Heart left ventricle (tissue), 13 donors: ENCODE measurements around the gene PDE4DIP.
"Not testable (repeated sequence)": the region's sequence is repeated elsewhere in the genome, so short reads cannot be mapped to it uniquely, and the experiment has no call there.

Source experiments
- CTCF ChIP-seq, 12 donors: fragments of 200-600 bp; sonication (generic) in 4 of 12; IDR thresholded peaks; one replicate each; pipeline versions ENCODE4 v1.5.0 to v1.8.0; 2018 to 2022; ENCODE audit warnings: antibody characterized with exemption in 12 of 12, mild to moderate bottlenecking in 5 of 12
- POLR2A ChIP-seq, 2 donors: fragments of 450-650 bp; IDR thresholded peaks; one replicate each; pipeline ENCODE4 v1.6.1; 2017; ENCODE audit warnings: antibody characterized with exemption in 2 of 2, mild to moderate bottlenecking in 2 of 2, moderate library complexity in 2 of 2
- donor health status: ischemic (EF 13 %, LVEDD 7.1; RV severe dilation, severe dysfunction).
- donor health status: DM: no; HTN: yes; CAD: no.
- donor health status: DM: no; HTN: no; CAD: no.
- donor health status: ischemic (EF 25% LVEDD 6.9; RV normal size, moderate dysfunction).
- donor health status: ischemic (EF 25% LVEDD 5.7; RV mildly dilated, moderate dysfunction).
- donor health status: ischemic (EF 35%, LVEDD 5.7; RV mildly dilated, moderate dysfunction).
- donor health status: nonischemic (EF 11% LVEDD 7.7; RV severe dilation, severe dysfunction).
- donor health status: DM: yes; HTN: yes; CAD: no.
- donor health status: PGD.
- donor health status: ischemic (EF 29% LVEDD 5.4; RV normal size, mild dysfunction).
- donor health status: nonischemic (EF 23%, LVEDD 6.1; RV moderate dilation, normal function).

GRCh38 chr1:149018577-149018976, 174.3 kb downstream of the PDE4DIP start:
- TF ChIP-seq CTCF, POLR2A (IDR thresholded peaks at IDR 0.05): not testable (repeated sequence)
